Breast epithelium (tissue), 4 donors: Measurements from ENCODE around the gene STX2. TPM values are rescaled to one million over a fixed set of nuclear protein-coding genes. Genes with fewer than 3 reads are reported as not detected.
A peak's percentile ranks its signal among the peaks of the same experiment; 100 is the strongest.
"Not testable (repeated sequence)": the region's sequence is repeated elsewhere in the genome, so short reads cannot be mapped to it uniquely, and the experiment has no call there.

Source experiments
- DNase-seq, 2 donors: peaks; one replicate each; pipeline ENCODE4 v3.0.0-alpha.2; 2019; ENCODE audit warnings: low spot score in 2 of 2
- H3K27ac ChIP-seq, 2 donors: fragments of 200-600 bp; sonication (generic) in 1 of 2; one replicate each; pipeline ENCODE4 v1.5.1; 2016 to 2019; ENCODE audit warnings: mild to moderate bottlenecking in 1 of 2
- H3K27me3 ChIP-seq, 2 donors: fragments of 200-600 bp; sonication (generic) in 1 of 2; one replicate each; pipeline versions ENCODE4 v1.5.1 to v1.6.0; 2017 to 2019; ENCODE audit warnings: control low read depth in 1 of 2, mild to moderate bottlenecking in 1 of 2
- H3K36me3 ChIP-seq: fragments of 200-600 bp; one replicate; pipeline ENCODE4 v1.5.1; 2019
- H3K4me1 ChIP-seq, 2 donors: fragments of 200-600 bp; sonication (generic); one replicate each; pipeline ENCODE4 v1.5.1; 2016 to 2019; ENCODE audit warnings: control low read depth in 1 of 2
- H3K4me3 ChIP-seq, 3 donors: fragments of 200-600 bp; sonication (generic); 1 replicate in 2 of 3; 2 replicates in 1 of 3; pipeline ENCODE4 v1.5.1; 2016 to 2019; ENCODE audit warnings: mild to moderate bottlenecking in 3 of 3, moderate library complexity in 2 of 3
- H3K9me3 ChIP-seq, 2 donors: fragments of 200-600 bp; sonication (generic) in 1 of 2; one replicate each; pipeline ENCODE4 v1.5.1; 2016 to 2019; ENCODE audit warnings: control low read depth in 1 of 2
- POLR2A ChIP-seq: fragments of 450-650 bp; IDR thresholded peaks from one replicate; pipeline ENCODE4 v1.6.1; 2016; ENCODE audit warnings: antibody characterized with exemption, mild to moderate bottlenecking, moderate library complexity
- POLR2AphosphoS5 ChIP-seq, 3 donors: sonication (generic); formaldehyde crosslinking; IDR thresholded peaks; one replicate each; pipeline ENCODE4 v1.6.1; 2017; ENCODE audit warnings: antibody characterized with exemption in 3 of 3
- intact Hi-C: fragments of 100-400 bp; cut with DNase I; formaldehyde crosslinking; loops from one replicate; pipeline ENCODE4 v1.15.1; 2023; ENCODE audit warnings: low total_unique reads
- total RNA-seq, 3 donors: library from RNA; depleted of rRNA; stranded (reverse); fragments of >200 nt; gene quantifications; one replicate each; pipeline ENCODE4 v1.1.0, GENCODE V29; 2016
- TF ChIP-seq, protein P1 (sequence below), 3 donors: fragments of 450-650 bp; IDR thresholded peaks; one replicate each; pipeline ENCODE4 v1.5.1; 2016 to 2017; ENCODE audit warnings: antibody characterized with exemption in 3 of 3, mild to moderate bottlenecking in 3 of 3, moderate library complexity in 3 of 3

The STX2 gene
- total RNA-seq: 10 to 100 TPM; 11.6 to 23.2 (median 15.4) TPM

DNA sequence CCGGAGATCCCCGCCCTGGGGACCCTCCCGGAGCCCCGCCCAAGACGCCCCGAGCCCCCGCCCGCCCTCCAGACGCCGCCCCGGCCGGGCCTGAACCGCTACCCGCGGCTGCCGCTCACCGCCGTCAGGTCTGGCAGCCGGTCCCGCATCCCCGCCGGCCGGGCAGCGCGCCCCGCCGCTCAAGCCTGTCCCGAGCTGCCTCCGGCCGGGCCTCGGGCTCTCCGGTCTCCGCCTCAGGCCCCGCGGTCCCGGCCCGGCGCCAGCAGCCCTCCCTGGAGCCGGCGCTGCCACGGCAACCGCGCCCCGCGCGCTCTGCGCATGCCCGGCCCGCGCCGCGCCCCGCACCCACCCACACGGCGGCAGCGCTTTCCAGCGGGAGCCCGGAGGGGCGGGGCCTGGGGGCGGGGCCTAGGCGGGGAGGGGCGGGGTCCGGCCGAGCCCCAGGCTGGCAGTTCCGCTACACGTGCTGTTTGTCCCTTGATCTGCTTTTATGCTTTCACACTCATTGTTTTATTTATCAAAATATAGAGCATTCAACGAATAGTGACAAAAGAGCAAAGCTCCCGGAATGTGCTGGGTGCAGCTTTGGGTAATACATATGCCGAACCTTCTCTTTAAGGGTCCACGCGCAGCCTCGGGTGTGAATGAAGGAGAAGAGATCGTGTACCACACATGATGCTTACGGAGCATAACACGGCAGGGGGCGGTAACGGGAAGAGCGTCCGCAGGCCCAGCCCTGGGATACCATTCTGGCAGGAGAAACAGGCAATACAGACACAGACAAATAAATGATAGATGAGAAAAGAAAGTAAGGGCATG lies at the start of gene STX2:
STX2 (minus strand) TSS at position 300 of the 819 bp plus-strand sequence; CDS start at position 149, 151 bp downstream.
- Histone ChIP-seq H3K36me3 (no peaks in the 10 kb centered on the region), H3K9me3 (no peaks in the 10 kb centered on the region), H3K4me1 (no peaks in the 10 kb centered on the region), H3K27ac (peak within 1 kb of the TSS; percentile 30 to 74), H3K27me3 (no peaks in the 10 kb centered on the region), H3K4me3 (peak within 1 kb of the TSS; percentile 73 to 93 (median 76))
- intact Hi-C loops: no loop called here
- peak; percentile 54 to 76 for DNase-seq
- TF ChIP-seq POLR2AphosphoS5 (IDR thresholded peaks at IDR 0.05): peak in 1 of 3 donors; percentile 34
- TF ChIP-seq, protein P1, sequence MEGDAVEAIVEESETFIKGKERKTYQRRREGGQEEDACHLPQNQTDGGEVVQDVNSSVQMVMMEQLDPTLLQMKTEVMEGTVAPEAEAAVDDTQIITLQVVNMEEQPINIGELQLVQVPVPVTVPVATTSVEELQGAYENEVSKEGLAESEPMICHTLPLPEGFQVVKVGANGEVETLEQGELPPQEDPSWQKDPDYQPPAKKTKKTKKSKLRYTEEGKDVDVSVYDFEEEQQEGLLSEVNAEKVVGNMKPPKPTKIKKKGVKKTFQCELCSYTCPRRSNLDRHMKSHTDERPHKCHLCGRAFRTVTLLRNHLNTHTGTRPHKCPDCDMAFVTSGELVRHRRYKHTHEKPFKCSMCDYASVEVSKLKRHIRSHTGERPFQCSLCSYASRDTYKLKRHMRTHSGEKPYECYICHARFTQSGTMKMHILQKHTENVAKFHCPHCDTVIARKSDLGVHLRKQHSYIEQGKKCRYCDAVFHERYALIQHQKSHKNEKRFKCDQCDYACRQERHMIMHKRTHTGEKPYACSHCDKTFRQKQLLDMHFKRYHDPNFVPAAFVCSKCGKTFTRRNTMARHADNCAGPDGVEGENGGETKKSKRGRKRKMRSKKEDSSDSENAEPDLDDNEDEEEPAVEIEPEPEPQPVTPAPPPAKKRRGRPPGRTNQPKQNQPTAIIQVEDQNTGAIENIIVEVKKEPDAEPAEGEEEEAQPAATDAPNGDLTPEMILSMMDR (IDR thresholded peaks at IDR 0.05): no peak

DNA sequence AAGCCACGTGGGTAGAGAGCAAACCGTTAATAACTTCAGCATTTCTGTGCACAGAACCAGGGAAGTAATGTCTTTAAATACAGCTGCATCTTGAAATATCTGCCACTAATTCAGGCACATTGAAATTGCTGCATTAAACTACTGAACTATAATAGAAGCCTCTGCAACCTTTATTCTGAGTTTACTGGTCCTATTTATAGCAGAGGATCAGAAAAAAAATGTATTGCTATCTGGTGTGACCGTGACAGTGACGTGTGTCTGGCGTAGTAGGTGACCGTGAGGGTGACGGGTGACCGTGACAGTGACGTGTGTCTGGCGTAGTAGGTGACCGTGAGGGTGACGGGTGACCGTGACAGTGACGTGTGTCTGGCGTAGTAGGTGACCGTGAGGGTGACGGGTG lies 48.1 kb upstream of the STX2 start:
- H3K27ac ChIP-seq, intact Hi-C loops, H3K27me3 ChIP-seq, H3K4me1 ChIP-seq, H3K36me3 ChIP-seq, H3K4me3 ChIP-seq, DNase-seq, H3K9me3 ChIP-seq: not testable (repeated sequence)

DNA sequence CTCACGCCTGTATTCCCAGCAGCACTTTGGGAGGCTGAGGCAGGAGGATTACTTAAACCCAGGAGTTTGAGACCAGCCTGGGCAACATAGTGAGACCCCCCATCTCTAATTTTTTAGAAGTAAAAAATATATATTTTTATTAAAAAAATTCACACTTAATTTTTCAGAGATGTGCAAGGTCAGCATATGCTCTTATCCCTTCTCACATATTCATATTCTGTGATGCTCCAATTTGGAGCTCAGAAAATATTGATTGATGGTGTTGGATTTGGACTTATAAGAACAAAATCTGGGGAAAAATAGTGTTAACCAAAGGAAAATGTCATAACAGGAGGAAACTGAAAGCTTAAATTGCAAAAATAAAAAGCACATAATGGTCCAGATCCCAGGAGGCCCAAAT lies 42.5 kb upstream of the STX2 start:
- Histone ChIP-seq H3K36me3 (no peaks in the 10 kb centered on the region), H3K4me1 (no peaks in the 10 kb centered on the region), H3K4me3 (no peak overlapping the region), H3K27ac (no peak overlapping the region), H3K27me3 (no peaks in the 10 kb centered on the region), H3K9me3 (no peaks in the 10 kb centered on the region)
- TF ChIP-seq, protein P1 (IDR thresholded peaks at IDR 0.05): no peak
- TF ChIP-seq POLR2AphosphoS5 (IDR thresholded peaks at IDR 0.05) (no peak), POLR2A (no peak)
- no peak for DNase-seq
- intact Hi-C loops: no loop called here

DNA sequence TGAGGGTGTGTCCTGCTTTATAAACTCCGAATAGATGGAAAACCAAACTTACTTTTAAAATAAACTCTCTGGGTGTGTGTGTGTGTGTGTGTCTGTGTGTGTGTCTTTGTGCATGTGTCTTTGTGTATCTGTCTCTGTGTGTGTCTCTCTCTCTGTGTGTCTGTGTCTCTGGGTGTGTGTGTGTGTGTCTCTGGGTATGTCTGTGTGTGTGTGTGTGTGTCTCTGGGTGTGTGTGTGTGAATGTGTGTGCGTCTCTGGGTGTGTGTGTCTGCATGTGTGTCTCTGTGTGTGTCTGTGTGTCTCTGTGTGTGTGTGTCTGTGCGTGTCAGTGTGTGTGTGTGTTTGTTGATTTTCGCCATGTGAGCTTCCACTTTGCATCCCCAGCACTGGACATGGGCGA lies 42.0 kb upstream of the STX2 start:
- H3K36me3 ChIP-seq: peaks cover 2% of the 10 kb centered on the region
- no peaks in the 10 kb centered on the region for H3K9me3 ChIP-seq
- no peak overlapping the region for H3K4me3 ChIP-seq
- H3K27ac ChIP-seq: no peak overlapping the region
- no peaks in the 10 kb centered on the region for H3K4me1 ChIP-seq
- intact Hi-C loops: no loop called here
- no peak for DNase-seq
- no peak for TF ChIP-seq POLR2A
- no peak for TF ChIP-seq POLR2AphosphoS5 (IDR thresholded peaks at IDR 0.05)
- TF ChIP-seq, protein P1 (IDR thresholded peaks at IDR 0.05): no peak
- no peaks in the 10 kb centered on the region for H3K27me3 ChIP-seq

DNA sequence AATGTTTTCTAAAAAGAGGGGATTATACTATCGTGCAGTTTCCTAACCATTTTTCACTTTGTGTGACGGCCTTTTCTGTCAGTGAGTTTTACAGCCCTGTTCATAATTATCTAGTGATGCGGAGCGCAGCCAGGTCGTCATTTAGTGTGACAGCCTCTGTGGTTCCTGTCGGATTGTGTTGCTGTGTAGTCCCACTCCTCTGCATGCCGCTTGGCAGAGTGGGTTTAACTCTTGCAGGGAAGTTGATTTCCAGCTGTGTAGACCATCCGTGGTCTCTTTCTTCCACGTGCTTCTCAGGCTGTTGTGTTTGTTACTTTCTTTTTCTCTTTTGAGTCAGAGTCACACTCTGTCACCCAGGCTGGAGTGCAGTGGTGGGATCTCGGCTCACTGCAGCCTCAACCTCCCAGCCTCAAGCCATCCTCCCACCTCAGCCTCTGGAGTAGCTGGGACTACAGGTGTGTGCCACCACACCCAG lies 41.4 kb upstream of the STX2 start:
- Histone ChIP-seq H3K27ac (no peak overlapping the region), H3K27me3 (no peaks in the 10 kb centered on the region), H3K36me3 (peaks cover 6% of the 10 kb centered on the region), H3K4me3 (peak overlapping the region; percentile 14 to 41 (median 19)), H3K4me1 (no peaks in the 10 kb centered on the region), H3K9me3 (no peaks in the 10 kb centered on the region)
- intact Hi-C loops: no loop called here
- no peak for DNase-seq
- TF ChIP-seq POLR2A (no peak), POLR2AphosphoS5 (IDR thresholded peaks at IDR 0.05) (no peak)
- TF ChIP-seq, protein P1 (IDR thresholded peaks at IDR 0.05): no peak
